Gastrocnemius medialis (tissue), 4 donors: ENCODE data around the gene CTTNBP2NL.

Experiments used
- POLR2A ChIP-seq, 2 donors: fragments of 450-650 bp; IDR thresholded peaks; one replicate each; pipeline ENCODE4 v1.6.1; 2017; ENCODE audit warnings: antibody characterized with exemption in 2 of 2, mild to moderate bottlenecking in 2 of 2, moderate library complexity in 2 of 2
- TF ChIP-seq, protein P1 (sequence below), 5 experiments: fragments of 450-650 bp in 3 of 5; fragments of 200-600 bp in 2 of 5; sonication (generic) in 2 of 5; IDR thresholded peaks in 4 of 5; conservative IDR thresholded peaks in 1 of 5; 1 replicate in 4 of 5; 2 replicates in 1 of 5; pipeline ENCODE4 v1.5.1; 2016 to 2019; ENCODE audit warnings: antibody characterized with exemption in 5 of 5, mild to moderate bottlenecking in 3 of 5, moderate library complexity in 3 of 5

DNA sequence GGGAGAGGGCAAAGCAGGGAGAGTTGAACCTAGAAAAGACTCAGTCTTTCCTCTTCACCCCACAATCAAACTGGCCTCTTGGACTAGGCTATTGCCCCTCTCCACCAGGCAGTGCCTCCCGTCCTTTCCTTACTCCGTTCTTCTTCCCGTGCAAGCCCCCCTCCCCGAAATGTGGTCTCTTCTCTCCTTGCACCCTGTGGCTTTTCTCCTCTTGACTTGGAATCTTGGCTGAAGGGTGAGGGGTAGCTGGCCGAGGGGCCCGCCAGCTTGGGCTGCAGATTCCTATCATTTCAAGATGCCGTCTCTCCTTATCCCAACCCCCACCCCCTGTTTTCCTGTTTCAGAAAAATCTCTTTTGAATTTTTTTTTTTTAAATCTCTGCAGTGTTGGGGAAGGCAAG is 114.3 kb downstream of the CTTNBP2NL start:
- TF ChIP-seq, protein P1, sequence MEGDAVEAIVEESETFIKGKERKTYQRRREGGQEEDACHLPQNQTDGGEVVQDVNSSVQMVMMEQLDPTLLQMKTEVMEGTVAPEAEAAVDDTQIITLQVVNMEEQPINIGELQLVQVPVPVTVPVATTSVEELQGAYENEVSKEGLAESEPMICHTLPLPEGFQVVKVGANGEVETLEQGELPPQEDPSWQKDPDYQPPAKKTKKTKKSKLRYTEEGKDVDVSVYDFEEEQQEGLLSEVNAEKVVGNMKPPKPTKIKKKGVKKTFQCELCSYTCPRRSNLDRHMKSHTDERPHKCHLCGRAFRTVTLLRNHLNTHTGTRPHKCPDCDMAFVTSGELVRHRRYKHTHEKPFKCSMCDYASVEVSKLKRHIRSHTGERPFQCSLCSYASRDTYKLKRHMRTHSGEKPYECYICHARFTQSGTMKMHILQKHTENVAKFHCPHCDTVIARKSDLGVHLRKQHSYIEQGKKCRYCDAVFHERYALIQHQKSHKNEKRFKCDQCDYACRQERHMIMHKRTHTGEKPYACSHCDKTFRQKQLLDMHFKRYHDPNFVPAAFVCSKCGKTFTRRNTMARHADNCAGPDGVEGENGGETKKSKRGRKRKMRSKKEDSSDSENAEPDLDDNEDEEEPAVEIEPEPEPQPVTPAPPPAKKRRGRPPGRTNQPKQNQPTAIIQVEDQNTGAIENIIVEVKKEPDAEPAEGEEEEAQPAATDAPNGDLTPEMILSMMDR (IDR thresholded peaks at IDR 0.05 in 4 of 5, conservative IDR thresholded peaks at IDR 0.05 in 1 of 5) = no peak
- TF ChIP-seq POLR2A (IDR thresholded peaks at IDR 0.05) = no peak
